GM03348 (cell line): ENCODE measurements around the gene KRT3.
A peak's percentile ranks its signal among the peaks of the same experiment; 100 is the strongest.
"Not testable (repeated sequence)": the region's sequence is repeated elsewhere in the genome, so short reads cannot be mapped to it uniquely, and the experiment has no call there.

Experiments
- DNase-seq: peaks from one replicate; pipeline ENCODE4 v3.0.0; 2012; ENCODE audit warnings: low spot score

KRT3 gene

GRCh38 chr12:52760623-52761022, 35.3 kb downstream of the KRT3 start:
- no peak for DNase-seq

GRCh38 chr12:52759695-52760094, 36.2 kb downstream of the KRT3 start:
- no peak for DNase-seq

GRCh38 chr12:52759218-52759617, 36.7 kb downstream of the KRT3 start:
- DNase-seq = no peak

- no peak for DNase-seq
Observed at GRCh38 chr12:52757449-52758176, 38.3 kb downstream of the KRT3 start.

- DNase-seq = no peak
Observed at GRCh38 chr12:52756281-52756960, 39.5 kb downstream of the KRT3 start.

- DNase-seq = no peak
Observed at GRCh38 chr12:52755533-52755932, 40.4 kb downstream of the KRT3 start.

- no peak for DNase-seq
Observed at GRCh38 chr12:52754135-52754534, 41.8 kb downstream of the KRT3 start.

- DNase-seq = no peak
Observed at GRCh38 chr12:52753283-52753682, 42.6 kb downstream of the KRT3 start.

- no peak for DNase-seq
Observed at GRCh38 chr12:52752516-52752915, 43.4 kb downstream of the KRT3 start.

GRCh38 chr12:52751795-52752194, 44.1 kb downstream of the KRT3 start:
- no peak for DNase-seq

- not testable (repeated sequence) for DNase-seq
Observed at GRCh38 chr12:52750532-52750931, 45.4 kb downstream of the KRT3 start.

GRCh38 chr12:52749827-52750226, 46.1 kb downstream of the KRT3 start:
- DNase-seq = no peak

- DNase-seq = no peak
Observed at GRCh38 chr12:52748578-52748977, 47.3 kb downstream of the KRT3 start.

- no peak for DNase-seq
Observed at GRCh38 chr12:52745554-52745953, 50.4 kb downstream of the KRT3 start.

GRCh38 chr12:52744493-52745156, 51.3 kb downstream of the KRT3 start:
- DNase-seq = no peak

GRCh38 chr12:52742822-52743457, 53.0 kb downstream of the KRT3 start:
- no peak for DNase-seq

GRCh38 chr12:52742196-52742580, 53.7 kb downstream of the KRT3 start:
- DNase-seq = no peak

- DNase-seq = peak; percentile 62
Observed at GRCh38 chr12:52741375-52742195, 54.3 kb downstream of the KRT3 start.

- no peak for DNase-seq
Observed at GRCh38 chr12:52740584-52740983, 55.3 kb downstream of the KRT3 start.

- DNase-seq = no peak
Observed at GRCh38 chr12:52739963-52740362, 56.0 kb downstream of the KRT3 start.
